ENCODE data around the gene GPBP1.

- no peak for TF ChIP-seq NR3C1 (CRISPR knock-in tag; IDR thresholded peaks at IDR 0.05)
- TF ChIP-seq ZNF133 (CRISPR knock-in tag; IDR thresholded peaks at IDR 0.05): no peak
- no peak for TF ChIP-seq ELF2 (CRISPR knock-in tag; IDR thresholded peaks at IDR 0.05)
- TF ChIP-seq CTCF (IDR thresholded peaks at IDR 0.05 in 2 of 3, conservative IDR thresholded peaks at IDR 0.05 in 1 of 3; ENCODE audit: insufficient read depth in 2 of 3, low read depth in 1 of 3, low read length in 3 of 3): no peak
- TF ChIP-seq RAD21 (CRISPR knock-in tag; conservative IDR thresholded peaks at IDR 0.05 in 1 of 2, IDR thresholded peaks at IDR 0.05 in 1 of 2): no peak
- no peak for TF ChIP-seq POLR2AphosphoS5 (IDR thresholded peaks at IDR 0.05; ENCODE audit: control insufficient read depth, insufficient read depth, low read depth, low read length)
- no peak for TF ChIP-seq MAFK (IDR thresholded peaks at IDR 0.05; ENCODE audit: low read length)
These were observed 1.9 kb upstream of the GPBP1 start for GRCh38 chr5:57171816-57172465.
